ENCODE results near the gene TUBB4B.
"Not testable (repeated sequence)": the region's sequence is repeated elsewhere in the genome, so short reads cannot be mapped to it uniquely, and the experiment has no call there.

TUBB4B gene

GRCh38 chr9:137251490-137252268 is 10.6 kb downstream of the TUBB4B start:
- DNase-seq (ENCODE audit: low read depth in 3 of 3) = no peak

- no peak for DNase-seq (ENCODE audit: low read depth in 3 of 3)
Measured at GRCh38 chr9:137252555-137253506, 11.7 kb downstream of the TUBB4B start.

GRCh38 chr9:137253717-137254623 is 12.9 kb downstream of the TUBB4B start:
- no peak for DNase-seq (ENCODE audit: low read depth in 3 of 3)

- peak; percentile 92 to 98 (median 94) for DNase-seq (ENCODE audit: low read depth in 3 of 3)
Measured at GRCh38 chr9:137254624-137255447, 13.7 kb downstream of the TUBB4B start, which contains the start of gene NELFB. Gene NELFB, plus strand, starts transcription at chr9:137255327.

- no peak for DNase-seq (ENCODE audit: low read depth in 3 of 3)
Measured at GRCh38 chr9:137255448-137256114, 14.5 kb downstream of the TUBB4B start.

- DNase-seq (ENCODE audit: low read depth in 3 of 3) = no peak
Measured at GRCh38 chr9:137256362-137256761, 15.3 kb downstream of the TUBB4B start.

GRCh38 chr9:137256856-137257255 is 15.8 kb downstream of the TUBB4B start:
- DNase-seq (ENCODE audit: low read depth in 3 of 3) = no peak

GRCh38 chr9:137262173-137262908 is 21.3 kb downstream of the TUBB4B start:
- not testable (repeated sequence) for DNase-seq (ENCODE audit: low read depth in 3 of 3)

- DNase-seq (ENCODE audit: low read depth in 3 of 3) = no peak
Measured at GRCh38 chr9:137262909-137263285, 21.8 kb downstream of the TUBB4B start.

- no peak for DNase-seq (ENCODE audit: low read depth in 3 of 3)
Measured at GRCh38 chr9:137263506-137263905, 22.4 kb downstream of the TUBB4B start.

- DNase-seq (ENCODE audit: low read depth in 3 of 3) = no peak
Measured at GRCh38 chr9:137264067-137264466, 23.0 kb downstream of the TUBB4B start.

GRCh38 chr9:137265496-137266161 is 24.5 kb downstream of the TUBB4B start:
- no peak for DNase-seq (ENCODE audit: low read depth in 3 of 3)

GRCh38 chr9:137266162-137266527 is 25.1 kb downstream of the TUBB4B start:
- DNase-seq (ENCODE audit: low read depth in 3 of 3) = no peak

GRCh38 chr9:137266585-137267453 is 25.7 kb downstream of the TUBB4B start:
- no peak for DNase-seq (ENCODE audit: low read depth in 3 of 3)

- no peak for DNase-seq (ENCODE audit: low read depth in 3 of 3)
Measured at GRCh38 chr9:137267933-137268355, 26.9 kb downstream of the TUBB4B start.

GRCh38 chr9:137268538-137269201 is 27.6 kb downstream of the TUBB4B start:
- DNase-seq (ENCODE audit: low read depth in 3 of 3) = no peak

GRCh38 chr9:137269231-137269772 is 28.2 kb downstream of the TUBB4B start:
- DNase-seq (ENCODE audit: low read depth in 3 of 3) = no peak

All from stimulated activated CD4-positive, alpha-beta T cell treated with anti-CD3 and anti-CD28 coated beads, TNF-alpha, amount 100 ng/mL, for 4 hours (primary cell).